ENCODE measurements around the gene ARSG.

The ARSG gene

GRCh38 chr17:68450391-68450790 is 159.1 kb downstream of the ARSG start:
- no peaks in the 10 kb centered on the region for H3K36me3 ChIP-seq (ENCODE audit: low read length)

GRCh38 chr17:68450801-68451200 is 159.5 kb downstream of the ARSG start:
- Histone ChIP-seq H3K4me2 (ENCODE audit: low read depth, low read length, poor library complexity, severe bottlenecking) (no peak overlapping the region), H2AFZ (ENCODE audit: low read depth, low read length, severe bottlenecking) (no peak overlapping the region), H3F3A (ENCODE audit: insufficient read depth) (no peaks in the 10 kb centered on the region), H3K36me3 (ENCODE audit: low read length) (no peaks in the 10 kb centered on the region), H3K27ac (ENCODE audit: low read depth, low read length) (no peak overlapping the region), H3K9me2 (replicated peaks; ENCODE audit: insufficient read depth, low read length) (no peaks in the 10 kb centered on the region), H4K20me1 (ENCODE audit: low read depth, low read length) (no peaks in the 10 kb centered on the region), H3K27me3 (ENCODE audit: low read length) (no peaks in the 10 kb centered on the region), H3K4me3 (ENCODE audit: insufficient read depth, low read length, poor library complexity, severe bottlenecking) (no peak overlapping the region), H3K9ac (ENCODE audit: low read length) (no peak overlapping the region), H3K9me3 (ENCODE audit: insufficient read depth, low read length) (no peaks in the 10 kb centered on the region), H3K79me2 (ENCODE audit: insufficient read depth, low read length) (no peaks in the 10 kb centered on the region)
- TF ChIP-seq, protein P1, sequence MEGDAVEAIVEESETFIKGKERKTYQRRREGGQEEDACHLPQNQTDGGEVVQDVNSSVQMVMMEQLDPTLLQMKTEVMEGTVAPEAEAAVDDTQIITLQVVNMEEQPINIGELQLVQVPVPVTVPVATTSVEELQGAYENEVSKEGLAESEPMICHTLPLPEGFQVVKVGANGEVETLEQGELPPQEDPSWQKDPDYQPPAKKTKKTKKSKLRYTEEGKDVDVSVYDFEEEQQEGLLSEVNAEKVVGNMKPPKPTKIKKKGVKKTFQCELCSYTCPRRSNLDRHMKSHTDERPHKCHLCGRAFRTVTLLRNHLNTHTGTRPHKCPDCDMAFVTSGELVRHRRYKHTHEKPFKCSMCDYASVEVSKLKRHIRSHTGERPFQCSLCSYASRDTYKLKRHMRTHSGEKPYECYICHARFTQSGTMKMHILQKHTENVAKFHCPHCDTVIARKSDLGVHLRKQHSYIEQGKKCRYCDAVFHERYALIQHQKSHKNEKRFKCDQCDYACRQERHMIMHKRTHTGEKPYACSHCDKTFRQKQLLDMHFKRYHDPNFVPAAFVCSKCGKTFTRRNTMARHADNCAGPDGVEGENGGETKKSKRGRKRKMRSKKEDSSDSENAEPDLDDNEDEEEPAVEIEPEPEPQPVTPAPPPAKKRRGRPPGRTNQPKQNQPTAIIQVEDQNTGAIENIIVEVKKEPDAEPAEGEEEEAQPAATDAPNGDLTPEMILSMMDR (IDR thresholded peaks at IDR 0.05; ENCODE audit: insufficient read depth, low read length, poor library complexity, severe bottlenecking), result no peak
- TF ChIP-seq EZH2phosphoT487 (conservative IDR thresholded peaks at IDR 0.05; ENCODE audit: low read length), result no peak

More at GRCh38 chr17:68450391-68450790, 159.1 kb downstream of the ARSG start:
- TF ChIP-seq EZH2phosphoT487 (conservative IDR thresholded peaks at IDR 0.05; ENCODE audit: low read length), result no peak
- TF ChIP-seq, protein P1 (IDR thresholded peaks at IDR 0.05; ENCODE audit: insufficient read depth, low read length, poor library complexity, severe bottlenecking), result no peak
- Histone ChIP-seq H3F3A (ENCODE audit: insufficient read depth) (no peaks in the 10 kb centered on the region), H3K27ac (ENCODE audit: low read depth, low read length) (no peak overlapping the region), H3K4me2 (ENCODE audit: low read depth, low read length, poor library complexity, severe bottlenecking) (no peak overlapping the region), H3K4me3 (ENCODE audit: insufficient read depth, low read length, poor library complexity, severe bottlenecking) (no peak overlapping the region), H3K9me2 (replicated peaks; ENCODE audit: insufficient read depth, low read length) (no peaks in the 10 kb centered on the region), H3K27me3 (ENCODE audit: low read length) (no peaks in the 10 kb centered on the region), H3K9me3 (ENCODE audit: insufficient read depth, low read length) (no peaks in the 10 kb centered on the region), H3K9ac (ENCODE audit: low read length) (no peak overlapping the region), H4K20me1 (ENCODE audit: low read depth, low read length) (no peaks in the 10 kb centered on the region), H3K79me2 (ENCODE audit: insufficient read depth, low read length) (no peaks in the 10 kb centered on the region), H2AFZ (ENCODE audit: low read depth, low read length, severe bottlenecking) (no peak overlapping the region)

DNA sequence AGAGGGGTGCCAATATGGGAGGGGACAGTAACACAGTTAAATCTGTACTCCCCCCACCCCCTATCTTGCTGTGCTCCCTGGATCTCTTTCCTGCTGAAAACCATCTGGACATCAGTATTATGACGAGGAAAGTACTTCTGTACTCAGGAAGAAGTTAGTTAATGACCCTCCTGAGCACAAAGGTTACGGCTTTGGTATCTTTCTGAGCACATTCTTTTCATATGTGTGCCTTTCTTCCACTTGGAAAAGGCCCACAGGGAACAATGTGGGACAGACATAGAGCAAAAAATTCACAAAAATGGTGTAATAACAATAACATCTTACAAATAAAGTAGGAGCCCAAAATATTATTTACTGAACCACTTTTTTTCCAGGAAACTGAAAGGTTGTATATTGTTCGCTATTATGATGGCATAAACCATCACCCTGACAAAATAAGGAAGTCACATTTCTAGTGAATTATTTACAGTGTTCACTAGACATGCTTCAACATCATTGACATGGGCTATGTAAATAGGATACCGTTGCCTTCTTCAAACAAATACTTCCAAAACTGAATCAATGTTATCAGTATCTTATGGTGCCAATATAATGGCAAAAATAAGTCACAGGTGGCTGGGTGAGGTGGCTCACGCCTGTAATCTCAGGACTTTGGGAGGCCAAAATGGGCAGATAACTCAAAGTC is 160.5 kb downstream of the ARSG start:
- Histone ChIP-seq H3K79me2 (ENCODE audit: insufficient read depth, low read length) (no peaks in the 10 kb centered on the region), H3K9me2 (replicated peaks; ENCODE audit: insufficient read depth, low read length) (no peaks in the 10 kb centered on the region)

More for the DNA sequence above, 160.5 kb downstream of the ARSG start:
- H3K27ac ChIP-seq (ENCODE audit: low read depth, low read length), result no peak overlapping the region
- H3K4me2 ChIP-seq (ENCODE audit: low read depth, low read length, poor library complexity, severe bottlenecking), result no peak overlapping the region
- no peaks in the 10 kb centered on the region for H3K36me3 ChIP-seq (ENCODE audit: low read length)
- H3F3A ChIP-seq (ENCODE audit: insufficient read depth), result no peaks in the 10 kb centered on the region
- H3K9me3 ChIP-seq (ENCODE audit: insufficient read depth, low read length), result no peaks in the 10 kb centered on the region
- no peak overlapping the region for H3K4me3 ChIP-seq (ENCODE audit: insufficient read depth, low read length, poor library complexity, severe bottlenecking)
- H3K9ac ChIP-seq (ENCODE audit: low read length), result no peak overlapping the region
- no peaks in the 10 kb centered on the region for H4K20me1 ChIP-seq (ENCODE audit: low read depth, low read length)
- H2AFZ ChIP-seq (ENCODE audit: low read depth, low read length, severe bottlenecking), result no peak overlapping the region
- no peak for TF ChIP-seq EZH2phosphoT487 (conservative IDR thresholded peaks at IDR 0.05; ENCODE audit: low read length)
- TF ChIP-seq, protein P1 (IDR thresholded peaks at IDR 0.05; ENCODE audit: insufficient read depth, low read length, poor library complexity, severe bottlenecking), result no peak
- no peaks in the 10 kb centered on the region for H3K27me3 ChIP-seq (ENCODE audit: low read length)

All from SU-DHL-6 (cell line).